OCI-M2 (cell line): Measurements from ENCODE around the gene TMC6.
A peak's percentile ranks its signal among the peaks of the same experiment; 100 is the strongest.
"Not testable (repeated sequence)": the region's sequence is repeated elsewhere in the genome, so short reads cannot be mapped to it uniquely, and the experiment has no call there.

Experiments used
- DNase-seq: peaks from one replicate; lab custom pipeline; 2025; ENCODE audit not compliant: unreplicated experiment; lab: John Stamatoyannopoulos, UW

Gene TMC6

GRCh38 chr17:78159575-78160158 lies 31.1 kb upstream of the TMC6 start:
- DNase-seq = no peak

GRCh38 chr17:78154903-78155811 lies 26.6 kb upstream of the TMC6 start:
- DNase-seq = no peak

- no peak for DNase-seq
Measured at GRCh38 chr17:78151514-78152008, 23.0 kb upstream of the TMC6 start.

- DNase-seq = no peak
Measured at GRCh38 chr17:78148286-78149016, 19.9 kb upstream of the TMC6 start.

GRCh38 chr17:78147315-78147998 lies 18.9 kb upstream of the TMC6 start:
- DNase-seq = no peak

GRCh38 chr17:78146881-78147280 lies 18.3 kb upstream of the TMC6 start:
- no peak for DNase-seq

- DNase-seq = no peak
Measured at GRCh38 chr17:78146471-78146869, 17.9 kb upstream of the TMC6 start.

GRCh38 chr17:78144736-78145641 lies 16.4 kb upstream of the TMC6 start:
- no peak for DNase-seq

- DNase-seq = no peak
Measured at GRCh38 chr17:78144147-78144719, 15.7 kb upstream of the TMC6 start.

- no peak for DNase-seq
Measured at GRCh38 chr17:78143214-78144146, 14.9 kb upstream of the TMC6 start.

- DNase-seq = no peak
Measured at GRCh38 chr17:78142119-78142861, 13.7 kb upstream of the TMC6 start.

GRCh38 chr17:78141437-78142118 lies 13.0 kb upstream of the TMC6 start:
- no peak for DNase-seq

- DNase-seq = peak; percentile 44
Measured at GRCh38 chr17:78140169-78141051, 11.9 kb upstream of the TMC6 start.

GRCh38 chr17:78139861-78140168 lies 11.3 kb upstream of the TMC6 start:
- DNase-seq = not testable (repeated sequence)

GRCh38 chr17:78138204-78139060 lies 9.9 kb upstream of the TMC6 start:
- DNase-seq = no peak
